Measurements from ENCODE around the gene PPP2R2D. TPM values are rescaled to one million over a fixed set of nuclear protein-coding genes. Genes with fewer than 3 reads are reported as not detected.

Gene PPP2R2D
- total and polyA plus RNA-seq, 12 donors, result 26.8 to 46.5 (median 35.1) TPM

DNA sequence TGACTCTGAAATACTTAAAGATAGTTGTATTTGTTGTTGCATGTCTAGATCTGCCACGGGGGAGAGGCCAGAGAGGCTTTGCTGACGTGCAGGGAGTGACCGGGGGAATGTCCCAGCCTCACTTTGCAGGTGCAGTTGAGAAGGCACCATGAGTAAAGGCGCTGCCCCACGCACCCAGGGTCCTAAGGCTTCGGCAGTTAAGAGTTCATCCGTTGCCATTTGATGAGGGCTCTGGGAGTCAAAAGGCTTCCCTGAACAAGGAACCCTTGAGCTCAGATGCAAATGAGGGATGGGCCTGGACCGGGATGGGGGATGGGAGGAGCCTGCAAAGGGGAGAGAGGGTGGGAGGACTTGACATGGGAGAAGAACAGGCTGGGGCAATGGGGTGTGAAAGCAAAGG, 20.4 kb downstream of the PPP2R2D start:
- H3K9me3 ChIP-seq, result peaks cover 0 to 20% (median 8%) of the 10 kb centered on the region in 11 donors
- 71 to 73% methylated on average over 8 of the region's 8 CpGs for WGBS, 2 donors
- peak in 3 of 8 donors; percentile 13 to 33 (median 24) for ATAC-seq
- H3K36me3 ChIP-seq, result no peaks in the 10 kb centered on the region
- peaks cover 0 to 32% (median 21%) of the 10 kb centered on the region in 9 donors for H3K4me1 ChIP-seq
- no peaks in the 10 kb centered on the region for H3K27me3 ChIP-seq
- no peak overlapping the region for H3K4me3 ChIP-seq
- intact Hi-C loops (cut with DNase I), result no loop called here
- H3K27ac ChIP-seq, result no peak overlapping the region
- TF ChIP-seq, protein P1, sequence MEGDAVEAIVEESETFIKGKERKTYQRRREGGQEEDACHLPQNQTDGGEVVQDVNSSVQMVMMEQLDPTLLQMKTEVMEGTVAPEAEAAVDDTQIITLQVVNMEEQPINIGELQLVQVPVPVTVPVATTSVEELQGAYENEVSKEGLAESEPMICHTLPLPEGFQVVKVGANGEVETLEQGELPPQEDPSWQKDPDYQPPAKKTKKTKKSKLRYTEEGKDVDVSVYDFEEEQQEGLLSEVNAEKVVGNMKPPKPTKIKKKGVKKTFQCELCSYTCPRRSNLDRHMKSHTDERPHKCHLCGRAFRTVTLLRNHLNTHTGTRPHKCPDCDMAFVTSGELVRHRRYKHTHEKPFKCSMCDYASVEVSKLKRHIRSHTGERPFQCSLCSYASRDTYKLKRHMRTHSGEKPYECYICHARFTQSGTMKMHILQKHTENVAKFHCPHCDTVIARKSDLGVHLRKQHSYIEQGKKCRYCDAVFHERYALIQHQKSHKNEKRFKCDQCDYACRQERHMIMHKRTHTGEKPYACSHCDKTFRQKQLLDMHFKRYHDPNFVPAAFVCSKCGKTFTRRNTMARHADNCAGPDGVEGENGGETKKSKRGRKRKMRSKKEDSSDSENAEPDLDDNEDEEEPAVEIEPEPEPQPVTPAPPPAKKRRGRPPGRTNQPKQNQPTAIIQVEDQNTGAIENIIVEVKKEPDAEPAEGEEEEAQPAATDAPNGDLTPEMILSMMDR (IDR thresholded peaks at IDR 0.05), result no peak
- no peak for DNase-seq

DNA sequence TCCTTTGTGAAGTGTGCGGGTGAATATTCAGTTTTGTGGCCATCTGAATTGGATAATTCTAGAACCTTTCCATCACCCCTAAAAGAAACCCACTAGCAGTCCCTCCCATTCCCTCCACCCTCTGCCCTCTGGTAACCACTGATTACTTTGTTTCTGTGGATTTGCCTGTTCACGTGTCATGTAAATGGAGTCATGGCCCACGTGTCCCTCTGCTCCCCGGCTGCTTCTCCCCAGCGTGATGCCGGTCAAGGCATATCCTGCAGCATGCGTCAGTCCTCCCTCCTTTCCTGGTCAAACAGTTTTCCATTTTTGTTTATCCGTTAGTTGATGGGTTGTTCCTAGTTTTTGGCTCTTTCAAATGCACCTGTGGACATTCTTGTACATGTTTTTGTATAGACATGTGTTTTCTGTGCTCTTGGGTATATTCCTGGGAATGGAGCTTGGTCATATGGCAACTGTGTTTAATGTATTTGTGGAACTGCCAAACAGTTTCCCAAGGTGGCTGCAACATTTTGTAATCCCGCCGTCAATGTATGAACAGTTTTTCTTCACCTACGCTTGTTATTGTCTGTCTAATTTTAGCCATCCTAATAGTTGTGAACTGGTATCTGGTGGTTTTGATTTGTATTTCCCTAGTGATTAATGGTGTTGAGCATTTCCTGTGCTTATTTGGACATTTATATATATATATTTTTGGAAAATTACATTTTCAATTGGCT, 22.4 kb downstream of the PPP2R2D start:
- H3K4me1 ChIP-seq, result peaks cover 0 to 38% (median 36%) of the 10 kb centered on the region in 9 donors
- ATAC-seq, result peak in 2 of 8 donors; percentile 30 to 54
- intact Hi-C loops (cut with DNase I), result no loop called here
- H3K36me3 ChIP-seq, result peaks cover 0 to 4% (median 0%) of the 10 kb centered on the region in 9 donors
- peak overlapping the region in 1 of 10 donors; percentile 19 for H3K27ac ChIP-seq
- H3K27me3 ChIP-seq, result no peaks in the 10 kb centered on the region
- H3K4me3 ChIP-seq, result no peak overlapping the region
- TF ChIP-seq, protein P1 (IDR thresholded peaks at IDR 0.05), result no peak
- DNase-seq, result no peak
- H3K9me3 ChIP-seq, result peaks cover 0 to 20% (median 8%) of the 10 kb centered on the region in 11 donors
- 71 to 74% methylated on average over 11 of the region's 11 CpGs for WGBS, 2 donors

DNA sequence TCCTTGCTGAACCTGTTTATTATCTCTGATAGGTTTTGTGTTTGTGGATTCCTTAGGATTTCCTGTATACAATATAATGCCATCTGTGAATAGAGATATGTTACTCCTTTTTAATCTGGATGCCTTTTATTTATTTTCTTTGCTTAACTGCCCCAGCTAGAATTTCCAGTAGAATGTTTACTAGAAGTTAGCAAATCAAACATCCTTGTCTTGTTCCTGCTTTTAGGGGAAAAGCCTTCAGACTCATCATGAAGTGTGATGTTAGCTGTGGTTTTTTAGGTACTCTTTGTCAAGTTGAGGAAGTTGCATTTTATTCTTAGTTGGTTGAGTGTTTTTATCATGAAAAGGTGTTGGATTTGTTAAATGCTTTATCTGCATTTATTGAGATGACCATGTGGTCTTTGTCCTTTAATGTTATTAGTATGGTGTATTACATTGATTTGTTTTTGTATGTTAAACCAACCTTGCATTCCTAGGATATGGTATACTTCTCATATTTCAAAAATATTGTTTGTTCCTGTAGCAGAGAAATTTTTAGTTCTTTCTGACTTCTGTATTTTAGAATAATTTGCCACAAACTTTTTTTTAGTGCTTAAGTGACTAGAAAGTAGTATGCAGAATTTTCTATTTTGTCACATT, 24.3 kb downstream of the PPP2R2D start:
- H3K27ac ChIP-seq, result peak overlapping the region in 1 of 10 donors; percentile 4
- peaks cover 0 to 4% (median 0%) of the 10 kb centered on the region in 9 donors for H3K36me3 ChIP-seq
- H3K4me3 ChIP-seq, result no peak overlapping the region
- intact Hi-C loops (cut with DNase I), result no loop called here
- peaks cover 0 to 20% (median 8%) of the 10 kb centered on the region in 11 donors for H3K9me3 ChIP-seq
- TF ChIP-seq, protein P1 (IDR thresholded peaks at IDR 0.05), result no peak
- ATAC-seq (no peak), DNase-seq (no peak)
- no peaks in the 10 kb centered on the region for H3K27me3 ChIP-seq
- peaks cover 0 to 58% (median 53%) of the 10 kb centered on the region in 9 donors for H3K4me1 ChIP-seq

DNA sequence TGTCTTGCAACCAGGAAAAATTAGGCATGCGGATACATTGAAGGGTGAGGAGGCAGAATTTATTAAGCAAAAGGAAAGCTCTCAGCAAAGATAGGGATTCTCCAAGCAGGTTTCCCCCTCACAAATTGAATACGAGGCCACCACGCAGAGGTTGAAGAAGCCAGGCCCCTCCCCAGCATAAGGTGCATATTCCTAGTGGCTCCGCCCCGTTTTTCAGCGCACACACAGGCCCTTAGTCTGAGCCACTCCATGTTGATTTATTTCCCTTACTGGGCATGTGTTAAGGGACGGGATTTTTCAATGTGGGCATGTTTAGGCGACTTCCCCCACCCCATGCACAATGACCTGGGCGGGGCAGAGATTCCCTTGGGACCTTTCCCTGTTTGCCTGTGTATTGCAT, 24.9 kb downstream of the PPP2R2D start:
- intact Hi-C loops (cut with DNase I), result no loop called here
- H3K27me3 ChIP-seq, result no peaks in the 10 kb centered on the region
- TF ChIP-seq, protein P1 (IDR thresholded peaks at IDR 0.05), result no peak
- H3K9me3 ChIP-seq, result peaks cover 0 to 20% (median 8%) of the 10 kb centered on the region in 11 donors
- ATAC-seq (no peak), DNase-seq (no peak)
- no peak overlapping the region for H3K4me3 ChIP-seq
- H3K27ac ChIP-seq, result no peak overlapping the region
- H3K4me1 ChIP-seq, result peaks cover 0 to 64% (median 59%) of the 10 kb centered on the region in 9 donors
- peaks cover 0 to 4% (median 0%) of the 10 kb centered on the region in 9 donors for H3K36me3 ChIP-seq
- WGBS, 2 donors, result 92 to 96% methylated on average over 9 of the region's 9 CpGs
